ENCODE data around the gene GRPR.

GRCh38 chrX:16162391-16162790 is 39.0 kb downstream of the GRPR start:
- TF ChIP-seq CTCF (optimal IDR thresholded peaks at IDR 0.05 in 1 of 3, IDR thresholded peaks at IDR 0.05 in 1 of 3, conservative IDR thresholded peaks at IDR 0.05 in 1 of 3; ENCODE audit: extremely low read depth in 1 of 3, insufficient read depth in 2 of 3, low read length in 3 of 3) (no peak), EZH2 (IDR thresholded peaks at IDR 0.05; ENCODE audit: low read length) (no peak)
